Thymus (tissue), 11 donors: ENCODE results near the gene TMED4. TPM values are rescaled to one million over a fixed set of nuclear protein-coding genes. Genes with fewer than 3 reads are reported as not detected.
"Not testable (repeated sequence)": the region's sequence is repeated elsewhere in the genome, so short reads cannot be mapped to it uniquely, and the experiment has no call there.

ENCODE experiments used
- DNase-seq, 9 donors: peaks; one replicate each; pipeline ENCODE4 v3.0.0-alpha.2; 2013; ENCODE audit warnings: low spot score in 9 of 9, low read depth in 6 of 9, missing footprints in 1 of 9
- H3K27ac ChIP-seq, 2 donors: one replicate each; pipeline ENCODE4 v1.5.1; 2013; ENCODE audit warnings: control low read depth in 1 of 2, low read depth in 1 of 2, low read length in 1 of 2, mild to moderate bottlenecking in 1 of 2, moderate library complexity in 1 of 2
- H3K27me3 ChIP-seq, 2 donors: one replicate each; pipeline ENCODE4 v1.5.1; 2013; ENCODE audit warnings: low read length in 1 of 2; ENCODE audit not compliant: control insufficient read depth in 2 of 2, insufficient read depth in 1 of 2
- H3K36me3 ChIP-seq, 2 donors: one replicate each; pipeline ENCODE4 v1.5.1; 2013; ENCODE audit warnings: low read length in 1 of 2, mild to moderate bottlenecking in 1 of 2, moderate library complexity in 1 of 2; ENCODE audit not compliant: control insufficient read depth in 2 of 2, insufficient read depth in 2 of 2
- H3K4me1 ChIP-seq, 2 donors: one replicate each; pipeline ENCODE4 v1.5.1; 2013; ENCODE audit warnings: low read length in 2 of 2; ENCODE audit not compliant: control insufficient read depth in 2 of 2, insufficient read depth in 2 of 2
- H3K4me3 ChIP-seq, 2 donors: one replicate each; pipeline ENCODE4 v1.5.1; 2013; ENCODE audit warnings: low read length in 2 of 2, control low read depth in 1 of 2, mild to moderate bottlenecking in 1 of 2
- H3K9me3 ChIP-seq, 2 donors: one replicate each; pipeline ENCODE4 v1.5.1; 2013; ENCODE audit warnings: low read length in 1 of 2, mild to moderate bottlenecking in 1 of 2; ENCODE audit not compliant: control insufficient read depth in 2 of 2, insufficient read depth in 1 of 2
- WGBS: extraction: QIAGEN DNeasy Blood & Tissue Kit; methylation state at CpG from one replicate; pipeline ENCODE4 v1.1.7; 2013; 5-methylcytosine and 5-hydroxymethylcytosine counted together
- polyA plus RNA-seq: library from polyadenylated mRNA; stranded (reverse); fragments of 200-250 nt; gene quantifications from one replicate; pipeline ENCODE4 v1.2.3, GENCODE V29; 2013
- total RNA-seq: library from RNA; stranded (reverse); fragments of 120-200 nt; gene quantifications from one replicate; pipeline ENCODE4 v1.2.4, GENCODE V29; 2013
- donor health status: healthy.

Gene TMED4
- total and polyA plus RNA-seq, 2 donors: 46.9 to 57.6 TPM

DNA sequence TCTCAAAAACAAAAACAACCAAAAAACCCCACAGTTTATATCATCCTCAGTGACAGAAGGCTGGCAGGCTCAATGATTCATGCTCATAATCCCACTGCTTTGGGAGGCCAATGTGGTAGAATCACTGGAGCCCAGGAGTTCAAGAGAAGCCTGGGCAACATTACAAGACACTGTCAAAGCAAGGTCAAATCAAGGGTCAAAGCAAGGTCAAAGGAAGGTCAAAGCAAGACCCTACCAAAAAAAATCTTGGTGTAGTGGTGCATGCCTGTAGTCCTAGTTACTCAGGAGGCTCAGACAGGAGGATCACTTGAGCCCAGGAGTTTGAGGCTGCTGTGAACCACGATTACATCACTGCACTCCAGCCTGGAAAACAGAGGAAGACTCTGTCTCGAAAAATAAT, 26.7 kb downstream of the TMED4 start:
- Histone ChIP-seq H3K4me1 (no peaks in the 10 kb centered on the region), H3K9me3 (no peaks in the 10 kb centered on the region), H3K27me3 (peaks cover 0 to 5% of the 10 kb centered on the region in 2 donors), H3K27ac (no peak overlapping the region), H3K36me3 (no peaks in the 10 kb centered on the region), H3K4me3 (no peak overlapping the region)
- 94% methylated on average over 2 of the region's 2 CpGs for WGBS
- DNase-seq: no peak

DNA sequence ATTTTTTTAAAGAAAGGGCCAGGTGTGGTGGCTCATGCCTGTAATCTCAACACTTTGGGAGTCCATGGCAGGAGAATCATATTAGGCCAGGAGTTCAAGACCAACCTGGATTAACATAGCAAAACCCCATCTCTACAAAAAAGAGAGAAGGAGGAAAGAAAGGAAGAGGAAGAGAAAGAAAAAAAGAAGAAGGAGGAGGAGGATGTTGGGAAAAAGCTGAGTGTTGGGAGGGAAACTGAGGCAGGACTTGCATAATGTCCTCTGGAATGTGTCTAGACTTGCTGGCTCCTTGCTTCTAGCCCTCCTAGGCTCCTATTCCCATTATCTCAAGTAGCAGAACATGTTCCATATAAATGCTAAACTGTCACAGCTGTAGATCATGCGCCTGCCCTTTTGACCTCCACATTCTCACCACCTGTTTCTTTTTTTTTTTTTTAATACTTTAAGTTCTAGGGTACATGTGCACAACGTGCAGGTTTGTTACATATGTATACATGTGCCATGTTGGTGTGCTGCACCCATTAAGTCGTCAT, 29.5 kb downstream of the TMED4 start:
- H3K36me3 ChIP-seq, H3K4me1 ChIP-seq, H3K27me3 ChIP-seq, H3K4me3 ChIP-seq, DNase-seq, H3K9me3 ChIP-seq, H3K27ac ChIP-seq: not testable (repeated sequence)
- 75% methylated on average over 3 of the region's 3 CpGs for WGBS

DNA sequence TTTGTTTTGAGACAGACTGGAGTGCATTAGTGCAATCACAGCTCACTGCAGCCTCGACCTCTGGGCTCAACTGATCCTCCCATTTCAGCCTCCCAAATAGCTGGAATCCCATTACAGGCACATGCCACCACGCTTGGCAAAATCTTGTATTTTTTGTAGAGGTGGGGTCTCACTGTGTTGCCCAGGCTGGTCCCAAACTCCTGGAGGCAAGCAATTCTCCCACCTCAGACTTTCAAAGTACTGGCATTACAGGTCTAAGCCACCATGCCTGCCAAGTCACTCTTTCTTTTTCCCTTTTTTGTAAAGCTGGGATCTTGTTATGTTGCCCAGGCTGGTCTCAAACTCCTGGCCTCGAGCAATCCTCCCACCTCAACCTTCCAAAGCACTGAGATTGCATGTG, 32.6 kb downstream of the TMED4 start:
- peaks cover 0 to 6% of the 10 kb centered on the region in 2 donors for H3K27me3 ChIP-seq
- DNase-seq: no peak
- H3K36me3 ChIP-seq: no peaks in the 10 kb centered on the region
- no peaks in the 10 kb centered on the region for H3K4me1 ChIP-seq
- no peak overlapping the region for H3K27ac ChIP-seq
- H3K4me3 ChIP-seq: no peak overlapping the region
- 89% methylated on average over 3 of the region's 3 CpGs for WGBS
- no peaks in the 10 kb centered on the region for H3K9me3 ChIP-seq

DNA sequence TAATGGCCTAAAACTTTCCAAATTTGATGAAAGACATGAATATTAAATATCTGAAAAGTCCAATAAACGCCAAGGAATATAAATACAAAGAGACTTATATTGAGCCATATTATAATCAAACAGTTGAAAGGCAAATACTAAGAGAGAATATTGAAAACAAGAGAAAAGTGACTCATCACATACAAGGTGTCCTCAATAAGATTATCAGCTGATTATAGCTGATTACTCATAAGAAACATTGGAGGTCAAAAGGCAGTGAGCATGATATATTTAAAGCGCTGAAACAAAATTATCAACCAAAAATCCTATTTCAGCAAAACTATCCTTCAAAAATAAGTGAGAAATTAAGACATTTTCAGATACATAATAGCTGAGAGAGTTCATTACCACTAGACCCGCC, 33.1 kb downstream of the TMED4 start:
- Histone ChIP-seq H3K27me3 (peaks cover 0 to 6% of the 10 kb centered on the region in 2 donors), H3K27ac (no peak overlapping the region), H3K9me3 (no peaks in the 10 kb centered on the region), H3K4me1 (no peaks in the 10 kb centered on the region), H3K4me3 (no peak overlapping the region), H3K36me3 (no peaks in the 10 kb centered on the region)
- DNase-seq: no peak
- WGBS: 96% methylated on average over 3 of the region's 3 CpGs

DNA sequence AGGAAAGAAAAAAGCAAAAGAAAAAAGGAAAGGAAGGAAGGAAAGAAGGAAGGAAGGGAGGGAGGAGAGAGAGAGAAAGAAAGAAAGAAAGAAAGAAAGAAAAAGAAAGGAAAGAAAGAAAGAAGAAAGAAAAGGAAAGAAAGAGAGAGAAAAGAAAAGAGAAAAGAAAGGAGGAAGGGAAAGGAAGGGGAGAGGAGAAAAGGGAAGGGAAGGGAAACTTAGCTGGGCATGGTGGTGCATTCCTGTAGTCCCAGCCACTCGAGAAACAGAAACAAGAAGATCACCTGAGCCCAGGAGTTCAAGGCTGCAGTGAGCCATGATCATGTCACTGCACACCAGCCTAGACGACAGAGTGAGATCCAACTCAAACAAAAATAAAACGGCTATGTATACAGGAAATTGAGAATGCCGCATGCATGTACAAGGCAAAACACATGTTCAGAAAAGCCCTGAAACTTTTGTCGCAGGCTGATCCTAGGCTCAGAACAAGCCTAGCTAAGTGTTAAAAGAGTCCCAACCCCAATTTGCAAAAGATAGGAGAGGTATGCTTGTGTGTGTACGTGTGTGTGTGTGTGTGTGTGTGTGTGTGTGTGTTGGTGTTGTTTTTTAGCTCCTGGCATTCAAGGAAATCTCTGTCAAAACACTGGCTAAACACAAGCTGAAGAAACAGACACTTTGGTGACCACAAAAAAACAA, 34.3 kb downstream of the TMED4 start:
- no peaks in the 10 kb centered on the region for H3K36me3 ChIP-seq
- H3K27me3 ChIP-seq: peaks cover 0 to 5% of the 10 kb centered on the region in 2 donors
- H3K4me1 ChIP-seq: no peaks in the 10 kb centered on the region
- WGBS: 63% methylated on average over 6 of the region's 6 CpGs
- no peaks in the 10 kb centered on the region for H3K9me3 ChIP-seq
- peak in 1 of 9 donors; percentile 14 for DNase-seq
- no peak overlapping the region for H3K27ac ChIP-seq
- no peak overlapping the region for H3K4me3 ChIP-seq

DNA sequence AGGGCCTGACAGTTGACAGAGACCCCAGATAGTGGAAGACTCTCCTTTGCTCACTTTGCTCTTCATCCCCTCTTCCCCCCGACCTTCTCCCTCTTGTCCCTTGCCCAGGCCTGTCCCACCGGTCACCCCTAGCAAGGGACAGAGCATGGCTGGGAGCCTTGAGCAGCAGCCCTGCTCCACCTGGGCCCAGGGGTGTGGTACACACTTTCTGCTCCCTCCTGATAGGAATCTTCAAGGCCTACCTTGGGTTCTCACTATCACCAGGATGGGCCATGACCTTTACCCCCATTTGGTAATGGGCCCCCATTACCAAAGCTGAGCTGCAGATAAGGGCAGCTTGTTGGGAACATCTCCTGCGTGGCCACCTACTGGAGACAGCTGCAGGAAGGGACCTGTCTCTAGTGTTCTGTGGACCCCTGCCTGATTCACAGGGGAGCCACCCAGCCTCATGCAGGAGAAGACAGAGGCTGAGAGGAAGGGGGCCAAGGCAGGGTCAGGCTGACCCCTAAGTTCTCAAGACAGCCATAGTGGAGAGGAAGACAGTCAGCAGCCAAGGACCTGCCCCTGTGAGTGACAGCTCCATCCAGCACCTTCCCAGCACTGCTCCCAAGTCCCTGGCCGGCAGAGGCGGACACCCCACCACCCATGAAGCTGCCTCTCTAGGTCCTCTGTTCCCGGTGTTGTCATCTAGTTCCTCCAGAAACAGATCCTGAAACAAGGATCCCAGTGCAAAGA, 40.0 kb downstream of the TMED4 start:
- no peak overlapping the region for H3K27ac ChIP-seq
- 94% methylated on average over 6 of the region's 6 CpGs for WGBS

DNA sequence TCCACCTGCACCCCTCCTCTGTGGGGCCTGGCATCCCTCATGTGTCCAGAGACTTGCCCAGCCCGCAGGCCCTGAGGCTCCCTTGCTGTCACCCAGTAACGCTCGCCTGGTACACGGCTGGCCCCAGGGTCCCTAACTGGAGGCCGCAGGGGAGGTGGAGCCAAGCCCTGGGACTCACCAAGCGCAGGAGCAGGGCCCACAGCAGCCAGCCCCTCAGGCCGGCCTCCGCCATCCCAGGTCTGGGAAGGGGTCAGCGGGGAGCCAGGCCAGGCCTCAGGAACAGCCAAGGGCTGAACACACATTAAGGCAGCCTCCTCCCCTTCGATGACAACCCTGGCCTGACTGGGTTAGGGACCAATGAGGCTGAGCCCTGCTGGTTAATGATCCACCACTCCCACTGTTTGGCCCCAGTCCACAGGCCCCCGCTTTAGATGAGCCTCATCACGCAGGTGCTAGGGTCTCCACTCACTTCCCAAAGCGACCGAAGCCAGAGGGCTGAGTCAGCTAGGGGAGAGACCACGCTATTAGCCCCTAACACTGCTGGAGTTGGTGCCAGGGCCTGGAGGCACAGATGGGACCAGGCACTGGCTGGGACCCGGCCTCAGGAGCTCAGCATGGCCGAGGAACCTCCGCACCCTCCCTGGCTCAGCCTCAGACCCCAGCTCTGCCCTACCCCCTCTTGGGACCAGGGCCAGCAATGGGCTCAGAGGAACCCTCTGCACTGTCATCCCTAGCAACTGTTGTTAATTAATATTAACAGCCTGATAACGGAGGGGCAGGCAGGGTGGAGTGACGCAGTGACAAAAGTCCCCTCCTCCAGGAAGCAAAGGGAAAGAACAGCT, 40.8 kb downstream of the TMED4 start, which contains the start of gene NPC1L1:
TSS of gene NPC1L1 (minus strand) at position 303 of the 842 bp plus-strand sequence. CDS start at position 232, 71 bp downstream.
- H3K27me3 ChIP-seq: no peaks in the 10 kb centered on the region
- DNase-seq: no peak
- 95% methylated on average over 20 of the region's 20 CpGs for WGBS
- no peaks in the 10 kb centered on the region for H3K36me3 ChIP-seq
- no peaks in the 10 kb centered on the region for H3K9me3 ChIP-seq
- H3K4me1 ChIP-seq: no peaks in the 10 kb centered on the region
- H3K4me3 ChIP-seq: no peak within 1 kb of the TSS
- H3K27ac ChIP-seq: no peak within 1 kb of the TSS

More for the DNA sequence above, 40.0 kb downstream of the TMED4 start:
- Histone ChIP-seq H3K4me1 (no peaks in the 10 kb centered on the region), H3K9me3 (no peaks in the 10 kb centered on the region), H3K36me3 (no peaks in the 10 kb centered on the region), H3K4me3 (no peak overlapping the region), H3K27me3 (peaks cover 0 to 2% of the 10 kb centered on the region in 2 donors)
- DNase-seq: no peak

DNA sequence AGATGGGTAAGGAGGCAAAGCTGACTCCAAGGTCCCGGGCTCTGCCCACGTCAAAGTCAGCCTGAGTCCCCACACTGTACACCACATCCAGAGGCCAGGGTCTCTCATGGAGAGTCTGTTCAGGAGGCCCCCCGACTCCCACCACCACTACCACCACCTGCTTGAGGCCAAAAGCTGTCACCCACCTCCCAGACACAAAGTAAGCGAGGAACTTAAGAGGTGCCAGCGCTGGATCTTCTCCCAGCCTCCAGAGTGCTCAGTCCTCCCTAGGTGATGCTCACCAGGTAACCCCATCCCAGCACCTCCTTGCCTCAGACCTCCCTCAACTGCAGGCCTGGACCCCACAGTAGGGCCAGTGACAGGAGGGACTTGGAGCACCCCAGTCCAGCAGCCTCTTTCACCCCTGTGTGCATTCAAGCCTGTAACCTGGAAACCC, 41.4 kb downstream of the TMED4 start:
- Histone ChIP-seq H3K36me3 (no peaks in the 10 kb centered on the region), H3K4me3 (no peak overlapping the region), H3K9me3 (no peaks in the 10 kb centered on the region), H3K4me1 (no peaks in the 10 kb centered on the region), H3K27me3 (no peaks in the 10 kb centered on the region), H3K27ac (no peak overlapping the region)
- 96% methylated on average over 5 of the region's 5 CpGs for WGBS
- DNase-seq: no peak
